OCI-M2 (cell line): ENCODE results near the gene ADAMTS17.

Source experiments
- DNase-seq: peaks from one replicate; lab custom pipeline; 2025; ENCODE audit not compliant: unreplicated experiment; lab: John Stamatoyannopoulos, UW

The ADAMTS17 gene

GRCh38 chr15:100226107-100226506 lies 115.7 kb downstream of the ADAMTS17 start:
- DNase-seq: no peak

- DNase-seq: no peak
These were observed 117.3 kb downstream of the ADAMTS17 start for GRCh38 chr15:100224206-100225185.

- no peak for DNase-seq
These were observed 119.4 kb downstream of the ADAMTS17 start for GRCh38 chr15:100222349-100222715.

- no peak for DNase-seq
These were observed 120.1 kb downstream of the ADAMTS17 start for GRCh38 chr15:100221471-100222348.

- DNase-seq: no peak
These were observed 121.6 kb downstream of the ADAMTS17 start for GRCh38 chr15:100220058-100220768.

GRCh38 chr15:100218434-100218833 lies 123.3 kb downstream of the ADAMTS17 start:
- DNase-seq: no peak

GRCh38 chr15:100216182-100216581 lies 125.6 kb downstream of the ADAMTS17 start:
- no peak for DNase-seq

- DNase-seq: no peak
These were observed 126.0 kb downstream of the ADAMTS17 start for GRCh38 chr15:100215843-100216169.

GRCh38 chr15:100215031-100215842 lies 126.5 kb downstream of the ADAMTS17 start:
- no peak for DNase-seq

GRCh38 chr15:100211855-100212850 lies 129.6 kb downstream of the ADAMTS17 start:
- DNase-seq: no peak

- no peak for DNase-seq
These were observed 131.4 kb downstream of the ADAMTS17 start for GRCh38 chr15:100210338-100210737.

GRCh38 chr15:100208921-100209603 lies 132.7 kb downstream of the ADAMTS17 start:
- no peak for DNase-seq

GRCh38 chr15:100207053-100207452 lies 134.7 kb downstream of the ADAMTS17 start:
- no peak for DNase-seq

GRCh38 chr15:100206643-100207042 lies 135.1 kb downstream of the ADAMTS17 start:
- DNase-seq: no peak

- DNase-seq: no peak
These were observed 136.1 kb downstream of the ADAMTS17 start for GRCh38 chr15:100205549-100206295.

GRCh38 chr15:100204771-100205170 lies 137.0 kb downstream of the ADAMTS17 start:
- no peak for DNase-seq

GRCh38 chr15:100204211-100204610 lies 137.6 kb downstream of the ADAMTS17 start:
- DNase-seq: no peak
